HG03354 (cell line): ENCODE results near the gene ARHGAP33.
"Not testable (repeated sequence)": the region's sequence is repeated elsewhere in the genome, so short reads cannot be mapped to it uniquely, and the experiment has no call there.

Experiments used
- ATAC-seq: cut with Tn5 transposase; IDR thresholded peaks from one replicate; pipeline ENCODE4 v1.9.1; 2021; ENCODE audit warnings: mild to moderate bottlenecking; ENCODE audit not compliant: unreplicated experiment, poor library complexity, severe bottlenecking

ARHGAP33 gene

DNA sequence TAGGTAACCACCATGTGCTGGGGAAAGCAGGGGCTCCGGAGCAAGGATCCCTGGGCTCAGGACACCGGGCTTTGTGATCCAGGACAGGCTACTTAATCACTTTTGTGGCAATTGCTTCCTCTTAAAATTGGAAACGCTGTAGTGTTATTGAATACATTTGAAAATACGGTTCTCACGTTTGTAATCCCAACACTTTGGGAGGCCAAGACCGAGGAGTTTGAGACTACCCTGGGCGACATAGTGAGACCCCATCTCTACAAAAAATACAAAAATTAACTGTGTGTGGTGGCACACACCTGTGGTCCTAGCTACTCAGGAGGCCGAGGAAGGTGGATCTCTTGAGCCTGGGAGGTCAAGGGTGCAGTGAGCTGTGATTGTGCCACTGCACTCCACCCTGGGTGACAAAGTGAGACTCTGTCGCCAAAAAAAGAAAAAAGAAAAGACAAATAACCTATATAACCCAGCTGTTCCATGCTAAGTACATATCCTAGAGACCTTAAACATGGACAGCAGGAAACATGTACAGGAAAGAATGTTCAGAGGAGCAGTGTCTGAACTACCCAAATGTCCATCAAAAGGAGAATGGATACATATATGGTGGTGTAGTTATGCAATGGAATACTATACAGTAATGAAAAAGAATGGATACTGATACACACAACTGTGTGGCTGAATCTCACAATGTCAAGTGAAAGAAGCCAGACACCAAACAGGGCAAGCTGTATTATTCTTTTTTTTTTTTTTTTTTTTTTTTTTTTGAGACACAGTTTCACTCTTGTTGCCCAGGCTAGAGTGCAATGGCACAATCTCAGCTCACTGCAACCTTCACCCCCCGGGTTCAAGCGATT lies 37.9 kb downstream of the ARHGAP33 start:
- ATAC-seq = no peak

- no peak for ATAC-seq
Observed at GRCh38 chr19:35816262-35816661, 40.9 kb downstream of the ARHGAP33 start.

DNA sequence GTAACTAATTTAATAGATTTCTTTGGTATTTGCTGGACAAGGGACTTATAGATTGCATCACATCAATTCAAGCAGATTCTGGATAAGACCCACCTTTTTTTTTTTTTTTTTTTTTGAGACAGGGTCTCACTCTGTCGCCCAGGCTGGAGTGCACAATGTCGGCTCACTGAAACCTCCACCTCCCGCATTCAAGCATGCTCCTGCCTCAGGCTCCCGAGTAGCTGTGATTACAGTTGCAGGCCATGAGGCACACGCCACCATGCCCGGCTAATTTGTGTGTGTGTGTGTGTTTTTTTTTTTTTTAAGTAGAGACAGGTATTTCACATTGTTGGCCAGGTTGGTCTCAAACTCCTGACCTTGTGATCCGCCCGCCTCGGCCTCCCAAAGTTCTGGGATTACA lies 41.5 kb downstream of the ARHGAP33 start:
- ATAC-seq = no peak

GRCh38 chr19:35818445-35818844 lies 43.1 kb downstream of the ARHGAP33 start:
- no peak for ATAC-seq

DNA sequence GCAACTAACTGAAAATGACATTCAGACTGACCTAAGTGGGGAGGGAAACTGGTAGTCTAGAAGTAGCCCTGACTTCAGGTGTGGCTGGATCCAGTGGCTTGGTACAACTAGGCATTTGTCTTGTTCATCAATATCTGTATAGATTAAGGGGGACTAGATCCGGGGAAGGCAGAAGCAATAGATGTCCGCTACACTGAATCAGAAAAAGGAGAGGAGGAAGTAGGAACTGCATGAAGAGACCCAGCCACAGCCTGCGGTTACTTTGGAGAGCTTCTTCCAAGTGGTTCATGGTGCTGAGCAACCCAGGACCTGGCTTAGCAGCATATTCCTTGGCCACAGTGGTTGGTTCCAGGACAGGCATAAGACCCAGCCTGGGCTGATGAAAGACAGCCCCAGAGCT lies 47.2 kb downstream of the ARHGAP33 start:
- no peak for ATAC-seq

GRCh38 chr19:35824150-35824549 lies 48.8 kb downstream of the ARHGAP33 start:
- ATAC-seq = no peak

DNA sequence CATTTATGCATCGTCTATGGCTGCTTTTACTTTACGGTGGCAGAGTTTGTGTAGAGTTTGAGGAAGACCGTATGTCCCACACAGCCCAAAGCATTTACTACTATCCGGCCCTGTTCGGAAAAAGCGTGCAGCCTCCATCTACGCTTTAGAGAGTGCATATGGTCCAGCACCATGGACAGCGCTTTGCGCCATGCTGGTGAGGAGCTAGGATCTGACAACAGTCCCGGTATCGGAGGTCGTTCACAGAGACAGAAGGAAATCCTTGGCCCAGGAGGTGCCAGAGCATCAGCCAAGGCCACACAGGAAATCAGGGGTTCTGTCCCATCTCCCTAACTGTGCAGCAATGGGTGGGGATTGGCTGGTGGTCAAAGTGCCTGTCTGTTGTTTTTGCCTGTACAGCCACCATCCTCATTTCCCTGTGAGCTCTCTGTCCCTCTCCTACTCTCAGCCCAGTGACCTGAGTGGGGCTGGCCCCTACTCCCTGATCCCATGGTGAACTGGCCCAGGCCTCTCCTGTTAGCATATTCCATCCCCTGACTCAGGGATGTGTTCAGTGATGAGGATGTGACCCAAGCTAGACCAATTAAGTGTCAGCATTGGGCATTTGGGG lies 53.4 kb downstream of the ARHGAP33 start:
- ATAC-seq = no peak

- no peak for ATAC-seq
Observed at GRCh38 chr19:35830986-35831385, 55.6 kb downstream of the ARHGAP33 start.

- ATAC-seq = no peak
Observed at GRCh38 chr19:35832054-35832453, 56.7 kb downstream of the ARHGAP33 start.

DNA sequence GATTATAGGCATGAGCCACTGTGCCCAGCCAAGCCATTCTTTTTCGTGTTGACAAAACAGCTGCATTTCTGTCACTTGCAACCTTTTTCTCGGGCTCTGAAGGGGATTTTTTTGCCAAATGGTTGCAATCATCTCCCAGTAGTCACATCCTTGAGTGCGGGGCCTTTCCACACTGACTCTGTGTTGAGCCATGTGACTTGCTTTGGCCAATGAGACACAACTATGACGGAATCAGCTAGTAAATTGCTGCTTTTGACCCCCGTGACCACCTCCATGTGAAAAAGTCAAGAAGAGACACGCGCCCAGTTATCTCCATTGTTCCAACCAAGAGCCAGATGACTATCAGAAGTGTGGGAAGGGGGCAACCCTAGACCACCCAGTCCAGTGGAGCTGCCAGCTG lies 58.6 kb downstream of the ARHGAP33 start:
- ATAC-seq = no peak

GRCh38 chr19:35836096-35836495 lies 60.7 kb downstream of the ARHGAP33 start:
- not testable (repeated sequence) for ATAC-seq
